Measurements from ENCODE around the gene EFNA5. TPM values are rescaled to one million over a fixed set of nuclear protein-coding genes. Genes with fewer than 3 reads are reported as not detected.

Gene EFNA5
- total and polyA plus RNA-seq, 2 of the 13 experiments (the other 11 are each of a cell fraction or from before 2014, with no cell fraction given), result not detected

DNA sequence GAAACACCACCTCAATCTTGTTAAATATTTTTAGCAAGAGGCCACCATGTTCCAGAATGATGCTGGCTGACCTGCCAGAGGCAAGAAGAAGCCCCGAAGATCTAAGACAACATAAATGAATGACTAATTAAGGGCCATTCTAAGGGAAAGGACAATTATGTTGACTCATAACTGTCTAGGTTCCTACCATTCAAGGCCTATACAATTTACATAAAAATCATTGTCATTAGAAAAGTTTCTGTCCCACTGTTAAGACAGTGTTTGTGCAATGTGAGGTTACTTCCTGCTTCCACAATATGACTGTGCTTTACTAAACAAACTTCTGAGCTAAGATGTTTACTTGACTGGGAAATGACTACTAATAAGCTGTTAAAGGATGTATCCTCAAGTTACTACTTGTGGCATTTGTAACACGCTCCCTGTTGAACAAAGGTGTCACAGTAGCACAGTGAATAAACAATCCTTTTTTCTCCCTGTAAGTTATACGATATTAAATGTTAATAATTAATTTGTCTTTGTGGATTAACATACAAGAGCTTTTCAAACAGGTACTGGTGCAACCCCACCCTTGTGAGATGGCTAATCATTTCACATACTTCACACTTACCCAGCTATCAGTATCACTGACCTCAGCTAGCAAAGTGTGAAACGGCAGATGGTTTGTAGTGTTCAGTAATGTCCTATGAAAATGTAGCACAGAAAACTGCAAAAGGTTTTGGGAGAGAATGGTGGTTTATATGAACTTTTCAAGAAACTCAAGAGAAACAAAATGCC is 195.8 kb downstream of the EFNA5 start:
- Histone ChIP-seq H3K4me1 (ENCODE audit: insufficient read depth, low read length) (no peaks in the 10 kb centered on the region), H3K9me3 (ENCODE audit: low read length) (no peaks in the 10 kb centered on the region), H3K79me2 (ENCODE audit: insufficient read depth, low read length) (no peaks in the 10 kb centered on the region), H2AFZ (ENCODE audit: low read length) (no peak overlapping the region), H4K20me1 (ENCODE audit: insufficient read depth, low read length) (no peaks in the 10 kb centered on the region), H3K4me2 (ENCODE audit: low read depth, low read length) (no peak overlapping the region), H3K27ac (ENCODE audit: extremely low read length, insufficient read depth, low read length) (no peak overlapping the region), H3K36me3 (replicated peaks in 1 of 2; ENCODE audit: control insufficient read depth in 1 of 2, insufficient read depth in 2 of 2, low read length in 2 of 2) (no peaks in the 10 kb centered on the region), H3K4me3 (replicated peaks in 1 of 3; ENCODE audit: insufficient read depth in 1 of 3, low read depth in 2 of 3, low read length in 3 of 3) (no peak overlapping the region), H3K9ac (ENCODE audit: insufficient read depth, low read depth, low read length) (no peak overlapping the region), H3K27me3 (ENCODE audit: control insufficient read depth in 1 of 2, insufficient read depth in 2 of 2, low read length in 2 of 2) (peaks cover 0 to 2% of the 10 kb centered on the region in 2 experiments; a peak in 1 of 5 replicates)
- DNase-seq (ENCODE audit: low spot score) (no peak), ATAC-seq (no peak), FAIRE-seq (no peak)
- CTCF ChIA-PET (ENCODE audit: low intra/inter-chr PET ratio, low total read pairs), result no interaction called here
- intact Hi-C loops (cut with micrococcal nuclease; ENCODE audit: unreplicated experiment), result no loop called here
- in situ Hi-C loops (cut with HindIII; ENCODE audit: extremely low pct_ligation_motif_present, low pct_unique_long_range_greater_than_20kb), result no loop called here
- POLR2A ChIA-PET, result no interaction called here
- 12% methylated on average over 4 of the region's 4 CpGs for WGBS (ENCODE audit: low lambda C conversion rate)
- no TSS peak for BruUV-seq (replicated peaks)
- no peak for TF ChIP-seq NFE2L2 (IDR thresholded peaks at IDR 0.05; ENCODE audit: low read length)
- TF ChIP-seq IRX3 (CRISPR knock-in tag; IDR thresholded peaks at IDR 0.05; ENCODE audit: borderline replicate concordance, low read depth), result no peak
- TF ChIP-seq SKI (IDR thresholded peaks at IDR 0.05; ENCODE audit: partially characterized antibody), result no peak
- no peak for TF ChIP-seq NR2F6 (IDR thresholded peaks at IDR 0.05)
- TF ChIP-seq NR2F6 (CRISPR knock-in tag; IDR thresholded peaks at IDR 0.05), result no peak
- no peak for TF ChIP-seq SPEN (CRISPR knock-in tag; IDR thresholded peaks at IDR 0.05; ENCODE audit: low read depth)
- TF ChIP-seq ZNF616 (CRISPR knock-in tag; IDR thresholded peaks at IDR 0.05; ENCODE audit: low read depth), result no peak
- TF ChIP-seq TMF1 (CRISPR knock-in tag; IDR thresholded peaks at IDR 0.05; ENCODE audit: low read depth), result no peak
- TF ChIP-seq DPF2 (CRISPR knock-in tag; IDR thresholded peaks at IDR 0.05; ENCODE audit: borderline replicate concordance, low read depth), result no peak
- no peak for TF ChIP-seq KLF16 (CRISPR knock-in tag; IDR thresholded peaks at IDR 0.05)
- TF ChIP-seq SIN3B (IDR thresholded peaks at IDR 0.05; ENCODE audit: low read length), result no peak
- TF ChIP-seq ZBTB42 (CRISPR knock-in tag; IDR thresholded peaks at IDR 0.05), result no peak
- TF ChIP-seq ZNF891 (CRISPR knock-in tag; IDR thresholded peaks at IDR 0.05), result no peak
- TF ChIP-seq, protein P1, sequence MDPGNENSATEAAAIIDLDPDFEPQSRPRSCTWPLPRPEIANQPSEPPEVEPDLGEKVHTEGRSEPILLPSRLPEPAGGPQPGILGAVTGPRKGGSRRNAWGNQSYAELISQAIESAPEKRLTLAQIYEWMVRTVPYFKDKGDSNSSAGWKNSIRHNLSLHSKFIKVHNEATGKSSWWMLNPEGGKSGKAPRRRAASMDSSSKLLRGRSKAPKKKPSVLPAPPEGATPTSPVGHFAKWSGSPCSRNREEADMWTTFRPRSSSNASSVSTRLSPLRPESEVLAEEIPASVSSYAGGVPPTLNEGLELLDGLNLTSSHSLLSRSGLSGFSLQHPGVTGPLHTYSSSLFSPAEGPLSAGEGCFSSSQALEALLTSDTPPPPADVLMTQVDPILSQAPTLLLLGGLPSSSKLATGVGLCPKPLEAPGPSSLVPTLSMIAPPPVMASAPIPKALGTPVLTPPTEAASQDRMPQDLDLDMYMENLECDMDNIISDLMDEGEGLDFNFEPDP (CRISPR knock-in tag; conservative IDR thresholded peaks at IDR 0.05), result no peak
- TF ChIP-seq, protein P2, sequence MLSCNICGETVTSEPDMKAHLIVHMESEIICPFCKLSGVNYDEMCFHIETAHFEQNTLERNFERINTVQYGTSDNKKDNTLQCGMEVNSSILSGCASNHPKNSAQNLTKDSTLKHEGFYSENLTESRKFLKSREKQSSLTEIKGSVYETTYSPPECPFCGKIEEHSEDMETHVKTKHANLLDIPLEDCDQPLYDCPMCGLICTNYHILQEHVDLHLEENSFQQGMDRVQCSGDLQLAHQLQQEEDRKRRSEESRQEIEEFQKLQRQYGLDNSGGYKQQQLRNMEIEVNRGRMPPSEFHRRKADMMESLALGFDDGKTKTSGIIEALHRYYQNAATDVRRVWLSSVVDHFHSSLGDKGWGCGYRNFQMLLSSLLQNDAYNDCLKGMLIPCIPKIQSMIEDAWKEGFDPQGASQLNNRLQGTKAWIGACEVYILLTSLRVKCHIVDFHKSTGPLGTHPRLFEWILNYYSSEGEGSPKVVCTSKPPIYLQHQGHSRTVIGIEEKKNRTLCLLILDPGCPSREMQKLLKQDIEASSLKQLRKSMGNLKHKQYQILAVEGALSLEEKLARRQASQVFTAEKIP (CRISPR knock-in tag; IDR thresholded peaks at IDR 0.05; ENCODE audit: borderline replicate concordance), result no peak
- TF ChIP-seq, protein P3, sequence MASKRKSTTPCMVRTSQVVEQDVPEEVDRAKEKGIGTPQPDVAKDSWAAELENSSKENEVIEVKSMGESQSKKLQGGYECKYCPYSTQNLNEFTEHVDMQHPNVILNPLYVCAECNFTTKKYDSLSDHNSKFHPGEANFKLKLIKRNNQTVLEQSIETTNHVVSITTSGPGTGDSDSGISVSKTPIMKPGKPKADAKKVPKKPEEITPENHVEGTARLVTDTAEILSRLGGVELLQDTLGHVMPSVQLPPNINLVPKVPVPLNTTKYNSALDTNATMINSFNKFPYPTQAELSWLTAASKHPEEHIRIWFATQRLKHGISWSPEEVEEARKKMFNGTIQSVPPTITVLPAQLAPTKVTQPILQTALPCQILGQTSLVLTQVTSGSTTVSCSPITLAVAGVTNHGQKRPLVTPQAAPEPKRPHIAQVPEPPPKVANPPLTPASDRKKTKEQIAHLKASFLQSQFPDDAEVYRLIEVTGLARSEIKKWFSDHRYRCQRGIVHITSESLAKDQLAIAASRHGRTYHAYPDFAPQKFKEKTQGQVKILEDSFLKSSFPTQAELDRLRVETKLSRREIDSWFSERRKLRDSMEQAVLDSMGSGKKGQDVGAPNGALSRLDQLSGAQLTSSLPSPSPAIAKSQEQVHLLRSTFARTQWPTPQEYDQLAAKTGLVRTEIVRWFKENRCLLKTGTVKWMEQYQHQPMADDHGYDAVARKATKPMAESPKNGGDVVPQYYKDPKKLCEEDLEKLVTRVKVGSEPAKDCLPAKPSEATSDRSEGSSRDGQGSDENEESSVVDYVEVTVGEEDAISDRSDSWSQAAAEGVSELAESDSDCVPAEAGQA (IDR thresholded peaks at IDR 0.05; ENCODE audit: low read depth), result no peak
- TF ChIP-seq, protein P3 (CRISPR knock-in tag; IDR thresholded peaks at IDR 0.05; ENCODE audit: borderline replicate concordance), result no peak

All from HepG2 (cell line).